ENCODE measurements around the gene TRERF1. TPM values are rescaled to one million over a fixed set of nuclear protein-coding genes. Genes with fewer than 3 reads are reported as not detected.

Gene TRERF1
- total RNA-seq, 1 experiment from 2014 or later = 14.5 TPM

DNA sequence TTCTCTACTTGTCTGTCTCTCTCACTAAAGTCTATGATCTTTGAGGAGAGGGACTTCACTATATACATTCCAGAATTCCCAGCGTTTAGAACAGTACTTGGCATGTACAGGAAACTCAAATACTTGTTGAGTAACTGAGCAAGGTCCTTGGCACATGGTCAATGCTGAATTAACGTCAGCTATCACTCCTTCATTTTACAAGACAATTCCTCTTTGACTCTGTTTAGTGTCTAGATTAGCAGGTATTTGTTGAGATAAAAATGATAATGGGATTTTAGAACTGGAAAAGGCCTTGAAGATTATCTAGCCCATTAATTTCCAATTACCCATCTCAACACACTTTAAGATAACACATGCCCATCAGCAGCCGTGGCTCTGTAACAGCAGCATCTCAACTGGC lies 250.3 kb downstream of the TRERF1 start:
- intact Hi-C loops (cut with micrococcal nuclease; ENCODE audit: unreplicated experiment) = no loop called here
- H2AFZ ChIP-seq = no peak overlapping the region
- no peak overlapping the region for H3K4me2 ChIP-seq
- DNase-seq = no peak
- H3F3A ChIP-seq (ENCODE audit: insufficient read depth, low read depth) = peaks cover 22% of the 10 kb centered on the region; the same call in 1 of the 2 replicates
- H3K27ac ChIP-seq = no peak overlapping the region
- no peaks in the 10 kb centered on the region for H3K27me3 ChIP-seq (ENCODE audit: insufficient read depth, low read depth)
- H3K9me3 ChIP-seq (ENCODE audit: insufficient read depth, low read depth) = no peaks in the 10 kb centered on the region
- H4K20me1 ChIP-seq (ENCODE audit: insufficient read depth) = no peaks in the 10 kb centered on the region
- POLR2A ChIA-PET (ENCODE audit: unreplicated experiment) = interaction anchor here (0.6 kb wide), 1 partner anchor 9 kb away, joined by 5 read pairs; no protein-coding TSS in a partner anchor
- BruUV-seq (replicated peaks) = no TSS peak
- no peaks in the 10 kb centered on the region for H3K79me2 ChIP-seq (ENCODE audit: low read depth)
- TF ChIP-seq CTCF (conservative IDR thresholded peaks at IDR 0.05) (no peak), EZH2 (IDR thresholded peaks at IDR 0.05; ENCODE audit: low read depth) (no peak)
- peaks cover 4% of the 10 kb centered on the region; the same call in 1 of the 2 replicates for H3K36me3 ChIP-seq (ENCODE audit: low read depth)
- H3K4me3 ChIP-seq = no peak overlapping the region
- H3K4me1 ChIP-seq (replicated peaks; ENCODE audit: insufficient read depth) = peaks cover 7% of the 10 kb centered on the region
- CTCF ChIA-PET = no interaction called here
- H3K9me2 ChIP-seq (ENCODE audit: insufficient read depth) = no peaks in the 10 kb centered on the region

DNA sequence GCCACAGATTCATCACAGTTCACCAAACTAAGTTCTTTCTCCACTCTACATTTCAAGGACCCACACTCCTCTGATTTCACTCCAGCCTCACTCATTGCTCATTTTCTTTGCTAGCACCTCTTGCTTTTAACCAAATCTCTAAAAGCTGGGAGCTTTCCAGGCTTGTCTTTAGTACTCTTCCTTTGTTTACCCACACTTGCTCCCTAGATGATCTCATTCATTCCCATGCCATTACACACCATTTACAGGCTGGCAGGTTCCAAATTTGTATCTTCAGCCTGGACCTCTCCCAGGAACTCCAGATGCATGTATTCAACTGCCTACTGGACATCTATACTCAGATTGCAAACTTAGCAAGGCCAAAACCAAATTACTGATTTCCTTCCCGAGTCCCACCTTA lies 251.7 kb downstream of the TRERF1 start:
- Histone ChIP-seq H3K4me2 (no peak overlapping the region), H3K9me3 (ENCODE audit: insufficient read depth, low read depth) (no peaks in the 10 kb centered on the region), H3K36me3 (ENCODE audit: low read depth) (peaks cover 4% of the 10 kb centered on the region; the same call in 1 of the 2 replicates), H2AFZ (no peak overlapping the region), H3K27me3 (ENCODE audit: insufficient read depth, low read depth) (no peaks in the 10 kb centered on the region), H3K27ac (no peak overlapping the region), H3K4me1 (replicated peaks; ENCODE audit: insufficient read depth) (peaks cover 7% of the 10 kb centered on the region), H3K4me3 (no peak overlapping the region), H4K20me1 (ENCODE audit: insufficient read depth) (no peaks in the 10 kb centered on the region), H3K79me2 (ENCODE audit: low read depth) (no peaks in the 10 kb centered on the region), H3K9me2 (ENCODE audit: insufficient read depth) (no peaks in the 10 kb centered on the region), H3F3A (ENCODE audit: insufficient read depth, low read depth) (peaks cover 22% of the 10 kb centered on the region; the same call in 1 of the 2 replicates)
- TF ChIP-seq EZH2 (IDR thresholded peaks at IDR 0.05; ENCODE audit: low read depth) = no peak
- TF ChIP-seq CTCF (conservative IDR thresholded peaks at IDR 0.05) = no peak
- CTCF ChIA-PET = no interaction called here
- intact Hi-C loops (cut with micrococcal nuclease; ENCODE audit: unreplicated experiment) = no loop called here
- no peak for DNase-seq
- no TSS peak for BruUV-seq (replicated peaks)
- POLR2A ChIA-PET (ENCODE audit: unreplicated experiment) = interaction anchor here (0.7 kb wide), 1 partner anchor 121 kb away, joined by 35 read pairs; no protein-coding TSS in a partner anchor

GRCh38 chr6:42199106-42199981 lies 252.4 kb downstream of the TRERF1 start:
- intact Hi-C loops (cut with micrococcal nuclease; ENCODE audit: unreplicated experiment) = no loop called here
- POLR2A ChIA-PET (ENCODE audit: unreplicated experiment) = interaction anchor here (0.7 kb wide), 1 partner anchor 121 kb away, joined by 35 read pairs; no protein-coding TSS in a partner anchor
- Histone ChIP-seq H3K79me2 (ENCODE audit: low read depth) (no peaks in the 10 kb centered on the region), H3K4me1 (replicated peaks; ENCODE audit: insufficient read depth) (peaks cover 7% of the 10 kb centered on the region), H3K9me3 (ENCODE audit: insufficient read depth, low read depth) (no peaks in the 10 kb centered on the region), H3K27ac (no peak overlapping the region), H2AFZ (no peak overlapping the region), H3K4me2 (no peak overlapping the region), H3K36me3 (ENCODE audit: low read depth) (peaks cover 4% of the 10 kb centered on the region; the same call in 1 of the 2 replicates), H3F3A (ENCODE audit: insufficient read depth, low read depth) (peaks cover 20% of the 10 kb centered on the region; the same call in 1 of the 2 replicates), H3K4me3 (no peak overlapping the region), H3K9me2 (ENCODE audit: insufficient read depth) (no peaks in the 10 kb centered on the region), H3K27me3 (ENCODE audit: insufficient read depth, low read depth) (no peaks in the 10 kb centered on the region), H4K20me1 (ENCODE audit: insufficient read depth) (no peaks in the 10 kb centered on the region)
- CTCF ChIA-PET = no interaction called here
- TF ChIP-seq EZH2 (IDR thresholded peaks at IDR 0.05; ENCODE audit: low read depth) = no peak
- no peak for TF ChIP-seq CTCF (conservative IDR thresholded peaks at IDR 0.05)
- BruUV-seq (replicated peaks) = no TSS peak
- no peak for DNase-seq
